Measurements from ENCODE around the gene LILRA6.

- TF ChIP-seq POLR2A (IDR thresholded peaks at IDR 0.05) = no peak
- no peak for TF ChIP-seq POLR2AphosphoS5 (IDR thresholded peaks at IDR 0.05)
Observed at GRCh38 chr19:54191811-54192453, 50.7 kb downstream of the LILRA6 start.
